GM19035 (cell line): ENCODE measurements around the gene F2RL1.
"Not testable (repeated sequence)": the region's sequence is repeated elsewhere in the genome, so short reads cannot be mapped to it uniquely, and the experiment has no call there.

ENCODE experiments used
- ATAC-seq: cut with Tn5 transposase; IDR thresholded peaks from one replicate; pipeline ENCODE4 v1.9.1; 2021; ENCODE audit not compliant: unreplicated experiment

F2RL1 gene

DNA sequence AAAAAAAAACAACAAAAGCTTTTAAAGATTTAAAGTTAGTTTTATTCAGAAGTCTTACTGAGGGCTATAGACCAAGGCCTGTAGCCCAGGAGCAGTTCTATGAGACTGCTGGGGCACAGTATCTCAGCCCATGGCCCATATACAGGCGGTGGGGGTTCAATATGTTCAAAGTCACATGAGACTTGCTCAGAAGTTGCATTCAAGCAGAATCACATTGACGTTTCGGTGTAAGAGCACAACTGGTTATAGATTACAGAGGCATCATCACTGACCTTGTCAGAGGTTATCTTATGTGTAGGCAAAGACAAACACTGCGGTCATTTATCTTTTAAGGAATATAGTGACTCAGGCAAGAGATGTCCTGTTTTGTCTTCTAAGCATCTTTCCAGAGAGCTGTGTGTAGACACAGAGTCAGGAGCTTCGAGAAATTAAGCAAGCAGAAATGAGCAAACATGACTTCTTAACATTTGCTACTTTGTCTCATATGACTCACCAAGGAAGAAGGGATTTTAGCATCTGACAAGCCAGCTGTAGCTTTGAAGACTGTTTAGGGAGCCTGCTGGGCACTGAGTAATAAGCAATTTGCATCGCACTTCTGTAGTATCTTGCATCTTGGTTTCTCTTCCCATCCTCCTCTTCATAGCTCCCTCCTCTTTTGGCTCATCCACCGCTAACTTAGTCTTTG, 12.9 kb upstream of the F2RL1 start:
- no peak for ATAC-seq

DNA sequence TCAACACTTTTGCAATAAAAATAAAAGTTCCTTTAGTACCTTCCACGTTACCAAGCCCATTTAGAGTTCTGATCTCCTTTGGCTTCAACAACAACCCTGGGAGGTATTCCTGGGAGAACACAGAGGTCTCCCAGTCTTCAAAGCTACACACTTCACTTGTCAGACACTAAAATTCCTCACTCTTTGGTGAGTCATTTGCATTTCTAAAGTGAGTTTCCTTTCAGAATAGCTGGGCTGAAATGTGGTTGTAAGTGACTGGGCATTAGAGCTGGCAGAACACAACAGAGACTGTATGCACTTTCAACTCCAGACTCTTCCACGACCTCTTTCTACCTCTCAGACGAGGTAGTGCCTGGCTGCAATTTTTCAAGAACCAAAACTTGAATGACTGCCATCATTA, 11.5 kb upstream of the F2RL1 start:
- no peak for ATAC-seq

DNA sequence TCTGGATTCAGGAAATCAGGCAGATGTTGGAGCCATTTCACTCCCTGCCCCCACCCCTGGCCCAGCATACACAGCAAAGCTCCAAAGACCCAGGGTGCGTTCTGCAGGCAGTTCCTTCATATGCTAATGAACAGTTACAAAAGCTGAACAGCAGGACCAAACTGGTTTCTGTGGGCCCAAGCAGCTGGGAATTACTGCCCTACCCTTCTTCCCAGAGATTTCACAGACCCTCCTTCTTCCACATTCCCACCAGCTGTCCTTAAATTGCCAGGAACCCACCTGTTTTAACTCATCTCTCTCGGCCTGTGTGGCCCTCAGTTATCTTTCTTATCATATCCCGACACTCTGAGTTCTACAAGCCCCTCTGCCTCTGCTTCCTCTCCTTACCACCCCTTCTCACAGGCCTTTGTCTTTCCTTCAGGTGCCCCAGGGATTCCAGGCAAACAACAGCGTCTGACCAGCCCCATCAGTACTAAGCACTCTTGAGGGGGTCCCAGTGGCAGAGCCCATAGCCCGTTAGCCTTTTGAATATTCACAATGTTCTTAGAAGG, 10.6 kb upstream of the F2RL1 start:
- no peak for ATAC-seq

DNA sequence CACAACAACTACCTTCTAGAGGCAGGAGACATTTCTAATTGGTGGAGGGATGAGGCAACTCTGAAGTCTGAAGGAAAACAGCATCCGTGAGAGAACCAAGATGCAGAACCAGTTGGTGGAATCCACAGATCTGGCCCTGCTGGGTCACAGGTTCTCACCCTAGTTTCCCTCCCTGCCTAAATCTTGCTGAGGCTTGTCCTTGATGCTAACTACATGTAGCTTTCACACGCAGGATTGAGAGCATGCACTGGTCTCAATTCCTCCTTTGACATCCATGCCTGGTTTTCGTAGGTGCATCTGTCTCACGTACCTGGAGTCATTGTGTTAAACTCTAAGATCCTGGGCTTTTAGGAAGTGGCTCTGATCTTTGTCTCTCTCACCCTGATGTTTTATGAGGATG, 9.7 kb upstream of the F2RL1 start:
- no peak for ATAC-seq

DNA sequence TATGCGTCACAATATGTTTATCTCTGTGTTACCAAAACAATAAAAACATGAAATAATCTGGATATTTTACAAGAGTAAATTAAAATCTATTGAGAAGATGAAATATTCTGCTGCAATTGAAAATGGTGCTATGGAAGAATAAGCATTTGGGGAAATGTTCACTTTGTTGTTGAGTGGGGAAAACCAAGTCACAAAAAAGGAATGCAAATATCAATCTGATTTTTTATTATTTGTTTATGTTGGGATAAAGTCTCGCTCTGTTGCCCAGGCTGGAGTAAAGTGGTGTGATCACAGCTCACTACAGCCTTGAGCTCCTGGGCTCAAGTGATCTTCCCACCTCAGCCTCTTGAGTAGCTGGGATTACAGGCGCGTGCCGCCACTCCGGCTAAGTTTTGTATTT, 8.6 kb upstream of the F2RL1 start:
- ATAC-seq = no peak

DNA sequence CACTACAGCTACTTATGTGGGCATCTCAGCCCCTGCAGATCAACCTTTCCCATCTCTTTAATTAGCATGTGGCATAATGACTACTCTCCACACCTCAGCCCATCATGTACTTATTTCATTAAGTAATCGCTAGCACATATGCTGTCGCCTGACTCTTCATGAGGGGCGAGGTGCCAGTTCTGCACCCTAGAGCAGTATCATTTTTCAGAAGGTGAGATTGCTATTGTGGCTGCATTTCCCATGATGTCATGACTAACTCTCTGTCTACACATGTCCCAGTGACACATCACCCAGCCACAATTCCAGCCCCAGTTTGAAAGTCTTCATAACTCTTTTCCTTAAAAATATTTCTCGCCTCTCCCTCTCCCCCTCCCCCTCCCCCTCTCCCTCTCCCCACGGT, 7.6 kb upstream of the F2RL1 start:
- ATAC-seq = no peak

DNA sequence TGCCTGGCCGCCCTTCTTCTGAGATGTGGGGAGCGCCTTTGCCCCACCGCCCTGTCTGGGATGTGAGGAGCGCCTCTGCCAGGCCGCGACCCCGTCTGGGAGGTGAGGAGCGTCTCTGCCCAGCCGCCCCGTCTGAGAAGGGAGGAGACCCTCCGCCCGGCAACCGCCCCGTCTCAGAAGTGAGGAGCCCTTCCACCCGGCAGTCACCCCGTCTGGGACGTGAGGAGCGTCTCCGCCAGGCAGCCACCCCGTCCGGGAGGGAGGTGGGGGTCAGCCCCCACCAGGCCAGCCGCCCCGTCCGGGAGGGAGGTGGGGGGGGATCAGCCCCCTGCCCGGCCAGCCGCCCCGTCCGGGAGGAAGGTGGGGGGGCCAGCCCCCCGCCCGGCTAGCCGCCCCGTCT, 6.6 kb upstream of the F2RL1 start:
- not testable (repeated sequence) for ATAC-seq

DNA sequence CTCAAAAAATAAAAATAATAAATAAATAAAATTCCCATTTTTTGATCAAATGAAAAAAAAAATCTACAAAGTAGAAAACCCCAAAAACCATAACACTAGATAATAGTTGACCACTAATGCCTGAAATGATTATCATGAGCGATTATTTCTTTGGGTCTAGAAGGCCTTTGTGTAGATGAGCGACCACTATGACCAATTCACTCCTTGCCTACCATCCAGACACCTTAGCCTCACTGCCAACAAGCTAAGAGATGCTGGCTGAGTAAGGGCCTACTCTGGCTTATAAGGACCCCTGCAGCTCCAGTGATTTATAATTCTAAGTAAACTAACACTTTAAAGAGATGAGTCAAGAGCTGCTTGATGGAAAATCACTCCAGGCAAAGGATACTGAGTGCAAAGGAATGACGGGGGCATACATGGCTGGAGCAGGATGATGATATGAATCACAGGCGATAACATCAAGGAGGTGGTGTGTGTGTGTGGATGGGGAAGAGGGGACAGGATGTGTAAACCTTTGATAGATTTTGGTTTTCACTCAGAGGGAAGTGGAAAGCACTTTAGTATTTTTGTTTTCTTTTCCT, 4.8 kb upstream of the F2RL1 start:
- no peak for ATAC-seq

DNA sequence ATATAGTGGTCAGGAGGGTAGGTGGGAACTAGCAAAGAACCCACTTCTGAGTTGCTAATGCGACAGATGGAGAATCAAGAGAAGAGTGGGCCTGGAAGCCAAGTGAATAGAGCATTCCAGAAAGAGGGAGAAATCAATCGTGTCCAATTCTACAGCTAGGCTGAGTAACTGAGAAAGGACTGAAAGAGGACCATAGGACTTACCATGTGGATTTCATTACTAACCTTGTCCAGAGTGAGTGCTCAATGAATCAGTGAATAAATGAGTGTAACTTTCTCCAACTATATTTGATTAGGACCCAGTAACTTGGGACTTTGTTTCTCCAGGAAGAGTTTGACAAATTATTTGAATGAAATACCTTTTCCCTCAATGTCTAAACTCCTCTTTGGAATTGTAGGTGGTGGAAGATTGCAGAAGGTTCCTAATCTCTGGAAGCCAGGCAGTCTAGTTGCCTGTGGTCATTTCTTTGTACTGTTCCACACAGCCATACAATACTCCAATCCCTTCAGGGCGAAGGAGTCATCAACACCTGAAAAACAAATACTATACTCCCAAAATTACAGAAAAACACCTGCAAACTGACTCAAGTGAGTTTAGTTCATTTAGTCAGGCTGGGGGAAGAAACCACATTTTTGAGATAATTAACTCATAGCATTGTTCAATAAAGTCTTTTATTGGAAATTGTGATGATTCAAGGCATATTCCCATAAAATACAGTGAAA, 2.6 kb upstream of the F2RL1 start:
- ATAC-seq = no peak

DNA sequence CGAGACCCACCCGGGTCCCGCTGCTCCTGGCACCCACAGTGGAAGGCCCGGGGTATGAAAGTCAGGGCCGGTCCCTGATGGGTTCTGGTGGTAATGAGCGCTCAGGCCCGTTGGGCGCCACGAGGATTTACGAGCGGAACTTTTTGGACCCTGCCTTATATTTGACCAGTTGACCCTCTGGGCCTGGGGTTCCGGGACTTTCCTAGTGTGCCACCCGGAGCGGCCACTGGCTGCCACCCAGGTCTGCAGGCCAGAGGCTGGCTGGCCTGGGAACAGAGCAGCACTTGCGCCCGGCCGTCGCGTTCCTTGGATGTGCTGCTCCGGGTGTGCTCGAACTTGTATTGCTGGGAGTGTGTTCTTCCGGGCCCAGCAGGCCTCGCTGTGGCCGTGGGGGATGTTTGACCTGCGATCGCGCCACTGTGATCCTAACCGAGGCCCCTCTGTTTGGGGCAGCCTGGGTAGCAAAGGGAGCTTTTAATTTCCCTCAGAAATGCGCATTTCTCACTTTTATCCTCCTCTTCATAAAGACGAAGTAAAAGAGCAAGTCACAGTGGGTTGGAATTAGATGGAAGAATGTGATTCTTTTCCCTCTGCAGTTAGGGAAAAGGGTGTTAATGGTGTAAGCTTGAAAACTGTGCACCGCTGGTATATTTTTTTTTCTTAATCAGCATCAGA, 1.2 kb downstream of the F2RL1 start:
- no peak for ATAC-seq

DNA sequence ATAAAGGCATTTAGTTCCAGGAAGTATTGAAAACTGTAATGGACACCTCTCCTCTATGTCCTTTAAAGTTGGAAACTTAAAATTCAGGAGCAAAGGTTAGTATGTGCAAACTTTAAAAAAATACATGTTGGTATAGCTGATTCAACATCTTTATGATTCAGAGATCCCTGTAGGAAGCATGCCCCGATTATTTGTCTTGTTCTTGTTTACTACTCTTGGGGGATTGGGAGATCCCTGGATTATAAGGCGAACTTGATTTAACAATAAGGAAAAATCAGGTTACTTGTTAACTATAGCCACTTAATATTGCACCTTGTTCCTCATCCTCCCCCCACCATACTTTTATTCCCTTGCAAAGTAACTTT, 1.7 kb downstream of the F2RL1 start:
- no peak for ATAC-seq

DNA sequence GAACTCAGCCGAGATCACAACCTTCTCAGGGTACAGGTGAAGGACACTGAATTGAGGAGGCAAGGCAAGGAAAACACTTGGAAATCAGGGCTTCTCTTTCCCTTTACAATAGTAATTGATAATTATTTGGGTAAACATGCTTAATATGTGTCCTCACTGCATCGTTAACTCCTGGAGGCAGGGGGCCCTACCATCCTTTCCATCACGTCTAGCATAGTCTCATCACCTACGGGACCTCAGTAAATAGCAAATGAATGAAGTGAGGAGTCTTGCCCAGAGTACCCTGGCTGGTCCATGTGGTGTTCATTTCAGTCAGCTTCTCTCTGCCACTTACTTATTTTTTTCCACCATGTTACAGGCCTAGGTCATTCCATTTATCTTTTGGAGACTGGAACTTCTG, 2.3 kb downstream of the F2RL1 start:
- no peak for ATAC-seq

DNA sequence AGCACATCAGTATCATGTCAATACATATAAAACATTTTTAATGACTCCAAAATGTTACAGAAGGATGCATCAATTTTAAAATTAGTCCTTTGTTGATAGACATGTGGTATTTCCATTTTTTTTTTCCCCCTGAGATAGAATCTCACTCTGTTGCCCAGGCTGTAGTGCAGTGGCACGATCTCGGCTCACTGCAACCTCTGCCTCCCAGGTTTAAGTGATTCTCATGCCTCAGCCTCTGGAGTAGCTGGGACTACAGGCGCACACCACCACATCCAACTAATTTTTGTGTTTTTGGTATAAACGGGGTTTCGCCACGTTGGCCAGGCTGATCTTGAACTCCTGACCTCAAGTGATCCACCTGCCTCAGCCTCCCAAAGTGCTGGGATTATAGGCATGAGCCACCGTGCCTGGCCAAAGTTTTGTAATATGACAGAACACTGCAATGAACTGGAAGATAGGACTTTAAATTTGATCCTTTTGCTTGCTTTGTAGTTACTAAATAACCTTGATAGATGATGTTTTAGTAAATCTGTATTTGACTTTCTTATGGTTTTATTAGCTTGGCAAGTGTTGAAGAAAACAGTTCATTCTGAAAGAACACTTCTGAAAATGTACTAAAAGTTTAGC, 3.4 kb downstream of the F2RL1 start:
- ATAC-seq = not testable (repeated sequence)

DNA sequence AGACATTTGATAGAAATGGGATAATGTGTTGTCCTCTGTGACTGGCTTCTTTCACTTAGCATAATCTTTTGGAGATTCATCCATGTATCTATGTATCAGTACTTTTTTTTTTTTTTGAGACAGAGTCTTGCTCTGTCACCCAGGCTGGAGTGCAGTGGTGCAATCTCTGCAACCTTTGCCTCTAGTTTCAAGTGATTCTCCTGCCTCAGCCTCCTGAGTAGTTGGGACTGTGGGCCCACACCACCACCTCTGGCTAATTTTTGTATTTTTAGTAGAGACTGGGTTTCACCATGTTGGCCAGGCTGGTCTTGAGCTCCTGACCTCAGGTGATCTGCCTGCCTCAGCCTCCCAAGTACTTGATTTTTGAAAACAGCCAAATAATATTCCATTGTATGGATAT, 7.6 kb downstream of the F2RL1 start:
- not testable (repeated sequence) for ATAC-seq

DNA sequence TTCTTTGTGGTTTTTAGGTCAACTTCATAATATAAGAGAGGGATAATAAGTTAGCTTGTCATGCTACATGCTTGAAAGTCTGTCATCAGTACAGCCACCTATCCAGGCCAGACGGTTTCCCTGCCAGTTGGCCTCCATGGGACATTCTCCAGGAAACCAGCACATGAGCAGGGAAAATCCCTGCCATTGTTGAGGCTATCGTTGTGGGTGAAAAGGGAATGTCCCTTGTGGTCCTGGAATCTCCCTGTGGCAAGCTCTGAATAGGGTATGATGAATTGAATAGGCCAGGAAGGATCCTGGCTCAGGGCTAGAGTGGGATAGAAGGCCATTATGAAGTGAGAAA, 12.3 kb downstream of the F2RL1 start:
- no peak for ATAC-seq

DNA sequence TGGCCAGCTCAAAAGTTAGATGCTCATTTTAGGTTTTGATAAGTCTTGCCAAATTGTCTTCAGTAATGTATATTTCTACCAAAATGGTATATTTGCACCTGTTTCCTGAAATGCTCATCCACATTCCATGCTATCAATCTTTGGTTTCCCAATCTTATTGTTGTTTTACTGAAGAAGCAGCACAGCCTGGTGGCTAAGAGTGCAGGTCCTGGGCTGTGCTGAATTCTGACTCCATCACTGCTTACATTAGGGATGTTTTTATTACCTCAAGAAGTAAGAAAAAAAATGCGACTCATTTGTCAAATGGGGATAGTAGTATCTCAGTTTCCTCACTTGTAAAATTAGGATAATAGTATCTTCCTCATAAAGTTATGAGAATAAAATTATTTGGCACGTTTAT, 17.4 kb downstream of the F2RL1 start:
- no peak for ATAC-seq

DNA sequence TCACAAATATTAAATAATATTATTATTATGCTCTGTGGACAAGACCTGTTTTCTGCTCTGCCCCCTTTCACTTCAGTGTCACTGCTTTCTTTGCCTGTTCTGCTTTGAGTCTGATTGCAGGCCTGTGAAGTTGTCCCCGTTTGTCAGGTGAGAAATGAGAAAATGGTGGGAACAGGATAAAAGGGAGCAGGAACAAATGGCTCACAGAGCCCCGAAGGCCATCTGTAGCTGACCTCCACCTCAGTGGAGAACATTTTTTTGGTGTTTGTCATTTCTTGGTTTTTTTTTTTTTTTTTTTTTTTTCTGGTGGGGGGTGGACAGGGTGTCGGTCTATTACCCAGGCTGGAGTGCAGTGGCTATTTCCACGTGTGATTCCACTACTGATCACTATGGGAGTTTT, 17.8 kb downstream of the F2RL1 start:
- no peak for ATAC-seq

DNA sequence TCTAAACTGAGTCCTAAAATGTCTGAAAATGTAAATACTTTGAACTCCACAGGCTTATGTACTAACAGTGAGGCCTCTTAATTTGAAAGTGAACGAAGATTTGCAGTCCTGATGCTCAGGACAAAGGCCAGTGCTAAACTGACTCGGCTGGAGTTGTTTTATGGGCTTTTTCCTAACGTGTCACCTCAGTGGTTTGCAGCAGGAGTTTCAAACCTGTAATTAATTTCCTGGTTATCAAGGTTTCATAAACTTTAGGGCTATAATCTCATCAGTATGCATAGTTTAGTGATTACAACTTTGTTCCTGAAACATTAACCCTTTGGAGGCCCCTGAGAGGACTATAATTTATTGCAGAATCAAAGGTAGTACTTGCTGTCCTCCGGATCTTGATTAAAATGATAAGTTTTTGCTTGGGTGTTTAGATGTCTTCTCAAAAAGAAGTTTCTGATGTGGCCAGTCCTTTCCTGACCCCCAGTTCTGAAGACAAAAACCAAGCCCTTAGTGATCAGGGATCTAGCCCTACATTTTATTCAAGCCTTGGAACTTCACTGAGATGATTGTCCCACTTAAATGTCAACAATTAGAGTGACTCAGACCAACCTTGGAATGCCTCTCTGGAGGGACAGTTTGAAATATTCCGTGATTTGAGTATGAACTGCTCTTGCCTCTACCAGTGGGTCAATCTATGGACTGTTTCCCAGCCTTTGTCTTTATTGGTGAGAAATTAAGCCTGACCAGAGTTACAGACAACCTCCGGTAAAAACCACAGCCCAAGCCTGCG, 19.8 kb downstream of the F2RL1 start:
- no peak for ATAC-seq

DNA sequence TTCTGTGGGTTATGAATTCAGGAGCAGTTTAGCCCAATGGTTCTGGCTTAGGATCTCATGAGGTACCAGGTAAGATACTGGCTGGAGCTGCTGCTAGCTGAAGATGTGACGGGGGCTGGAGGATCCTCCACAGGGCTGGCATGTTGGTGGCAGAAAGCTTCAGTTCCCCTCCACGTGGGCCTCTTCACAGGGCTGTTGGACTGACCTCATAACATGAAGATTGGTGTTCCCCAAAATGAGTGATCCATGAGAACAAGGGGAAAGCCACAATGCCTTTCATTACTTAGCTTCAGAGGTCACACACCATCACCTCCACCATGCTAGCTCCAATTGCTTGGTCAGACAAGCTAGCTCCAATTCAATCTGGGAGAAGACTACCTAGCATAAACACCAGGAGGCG, 22.5 kb downstream of the F2RL1 start:
- ATAC-seq = no peak

DNA sequence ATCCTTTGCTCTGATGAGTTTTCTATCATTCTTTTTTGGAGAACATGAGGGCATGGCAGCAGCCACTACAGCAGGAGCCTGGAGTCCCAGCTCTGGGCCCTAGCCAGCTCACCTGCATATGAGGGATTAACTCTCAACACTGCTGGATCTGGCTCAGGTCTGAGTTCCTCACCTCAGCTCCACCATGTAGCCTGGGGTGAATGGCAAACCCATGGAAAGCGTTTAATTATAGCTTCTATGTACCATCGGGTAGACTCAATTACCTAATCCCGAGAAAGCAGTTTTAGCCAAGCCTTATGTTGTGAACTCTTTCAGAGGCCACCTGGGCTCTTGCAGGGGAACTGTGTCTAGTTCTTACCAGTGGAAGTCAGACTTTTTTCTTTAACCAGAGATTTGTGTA, 27.1 kb downstream of the F2RL1 start:
- no peak for ATAC-seq
